Measurements from ENCODE around the gene EDC4.

GRCh38 chr16:67847064-67847861, 25.6 kb upstream of the EDC4 start, which contains the start of gene CENPT:
- no peak for TF ChIP-seq POLR2A (IDR thresholded peaks at IDR 0.05)
- TF ChIP-seq CTCF (IDR thresholded peaks at IDR 0.05) = no peak
- no peak for TF ChIP-seq EP300 (IDR thresholded peaks at IDR 0.05)

Measured in ovary (tissue), 3 donors.